BJ (cell line): ENCODE results near the gene LAMA2. TPM values are rescaled to one million over a fixed set of nuclear protein-coding genes. Genes with fewer than 3 reads are reported as not detected.

ENCODE experiments used
- CTCF ChIA-PET: fragments of 350-600 bp; formaldehyde crosslinking; extraction: SDS; loops from one replicate; lab custom pipeline; 2021; ENCODE audit warnings: antibody characterized with exemption, inconsistent platforms; lab: Yijun Ruan, JAX
- POLR2A ChIA-PET: fragments of 300-600 bp; sonication (Branson Sonifier 250); formaldehyde crosslinking; extraction: SDS; loops from one replicate; lab custom pipeline; 2021; ENCODE audit warnings: antibody characterized with exemption; lab: Charles Lee
- DNase-seq: peaks from one replicate; pipeline ENCODE4 v3.0.0-alpha.2; 2011; ENCODE audit warnings: low read depth
- H3K27me3 ChIP-seq: 2 replicates; pipeline ENCODE4 v1.6.0; 2011; ENCODE audit warnings: low read length; ENCODE audit not compliant: control insufficient read depth, insufficient read depth
- H3K36me3 ChIP-seq: 2 replicates; pipeline ENCODE4 v1.5.1; 2011; ENCODE audit warnings: low read length; ENCODE audit not compliant: control insufficient read depth, insufficient read depth
- H3K4me3 ChIP-seq: 2 replicates; pipeline ENCODE4 v1.5.1; 2011; ENCODE audit warnings: low read depth, mild to moderate bottlenecking, control low read depth, low read length
- polyA plus RNA-seq: library from polyadenylated mRNA; depleted of rRNA; stranded (reverse); fragments of >200 nt; gene quantifications from 2 replicates; pipeline ENCODE4 v1.2.3, GENCODE V29; 2011
- TF ChIP-seq, protein P1 (sequence below): IDR thresholded peaks from 2 replicates; pipeline ENCODE4 v1.5.1; 2011; ENCODE audit warnings: low read depth, mild to moderate bottlenecking, control low read depth, inconsistent platforms, low read length, moderate library complexity; ENCODE audit not compliant: insufficient read depth

LAMA2 gene
- polyA plus RNA-seq, 1 experiment, result 50.0 TPM

DNA sequence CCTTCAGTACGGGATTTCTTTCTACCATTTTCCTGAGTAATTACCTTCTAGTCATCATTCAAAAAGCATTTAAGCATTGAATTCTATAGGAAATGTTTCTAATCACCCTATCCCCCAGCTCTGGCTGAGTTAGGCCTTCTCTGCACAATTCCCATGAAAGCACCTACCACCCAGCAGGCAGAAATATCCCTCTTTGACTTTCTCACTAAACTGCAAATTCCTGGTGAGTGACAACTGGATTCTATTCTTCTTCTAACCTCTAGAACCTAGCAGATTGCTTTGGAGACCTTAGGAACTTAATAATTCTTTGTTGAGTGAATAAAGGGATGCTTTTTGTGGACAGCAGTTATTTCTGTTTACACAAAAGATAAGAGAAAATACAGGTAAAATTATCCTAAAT lies 328.7 kb downstream of the LAMA2 start:
- TF ChIP-seq, protein P1, sequence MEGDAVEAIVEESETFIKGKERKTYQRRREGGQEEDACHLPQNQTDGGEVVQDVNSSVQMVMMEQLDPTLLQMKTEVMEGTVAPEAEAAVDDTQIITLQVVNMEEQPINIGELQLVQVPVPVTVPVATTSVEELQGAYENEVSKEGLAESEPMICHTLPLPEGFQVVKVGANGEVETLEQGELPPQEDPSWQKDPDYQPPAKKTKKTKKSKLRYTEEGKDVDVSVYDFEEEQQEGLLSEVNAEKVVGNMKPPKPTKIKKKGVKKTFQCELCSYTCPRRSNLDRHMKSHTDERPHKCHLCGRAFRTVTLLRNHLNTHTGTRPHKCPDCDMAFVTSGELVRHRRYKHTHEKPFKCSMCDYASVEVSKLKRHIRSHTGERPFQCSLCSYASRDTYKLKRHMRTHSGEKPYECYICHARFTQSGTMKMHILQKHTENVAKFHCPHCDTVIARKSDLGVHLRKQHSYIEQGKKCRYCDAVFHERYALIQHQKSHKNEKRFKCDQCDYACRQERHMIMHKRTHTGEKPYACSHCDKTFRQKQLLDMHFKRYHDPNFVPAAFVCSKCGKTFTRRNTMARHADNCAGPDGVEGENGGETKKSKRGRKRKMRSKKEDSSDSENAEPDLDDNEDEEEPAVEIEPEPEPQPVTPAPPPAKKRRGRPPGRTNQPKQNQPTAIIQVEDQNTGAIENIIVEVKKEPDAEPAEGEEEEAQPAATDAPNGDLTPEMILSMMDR, result no peak
- CTCF ChIA-PET, result interaction anchor here (0.5 kb wide), 1 partner anchor 136 kb away, joined by 3 read pairs; no protein-coding TSS in a partner anchor
- POLR2A ChIA-PET, result no interaction called here
- DNase-seq, result no peak
- H3K4me3 ChIP-seq, result no peak overlapping the region
- H3K27me3 ChIP-seq, result no peaks in the 10 kb centered on the region
- no peaks in the 10 kb centered on the region for H3K36me3 ChIP-seq

DNA sequence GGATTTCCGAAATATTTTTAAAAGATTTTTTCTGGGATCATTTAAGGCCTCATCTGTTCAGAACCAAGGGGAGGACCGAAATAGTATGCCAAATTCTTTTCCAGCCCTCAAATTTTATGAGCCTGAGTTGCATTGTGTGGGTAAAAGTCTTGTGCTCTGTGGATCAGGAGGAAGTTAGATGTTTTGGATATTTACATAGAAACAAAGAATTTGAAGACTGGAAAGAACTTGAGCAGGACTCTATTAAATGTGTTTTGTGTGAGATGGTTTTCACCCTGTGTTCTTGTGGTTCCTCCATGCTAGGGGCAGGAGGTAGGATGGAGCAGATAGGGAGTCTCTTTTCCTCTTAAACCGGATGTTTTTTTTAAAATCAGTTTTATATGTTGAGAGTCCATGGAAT lies 329.1 kb downstream of the LAMA2 start:
- H3K27me3 ChIP-seq, result no peaks in the 10 kb centered on the region
- H3K4me3 ChIP-seq, result no peak overlapping the region
- peak; percentile 91 for DNase-seq
- H3K36me3 ChIP-seq, result no peaks in the 10 kb centered on the region
- ChIA-PET CTCF (no interaction called here), POLR2A (interaction anchor here (0.6 kb wide), 1 partner anchor 15 kb away, joined by 6 read pairs; no protein-coding TSS in a partner anchor)
- TF ChIP-seq, protein P1, result no peak

GRCh38 chr6:129215246-129215645 lies 332.3 kb downstream of the LAMA2 start:
- DNase-seq, result no peak
- no peaks in the 10 kb centered on the region for H3K27me3 ChIP-seq
- no peaks in the 10 kb centered on the region for H3K36me3 ChIP-seq
- ChIA-PET CTCF (interaction anchor here (0.6 to 1.5 kb wide), 3 partner anchors 22 to 85 kb away, joined by 3 to 4 read pairs (median 3); no protein-coding TSS in a partner anchor), POLR2A (interaction anchor here (0.6 kb wide), 1 partner anchor 184 kb away, joined by 3 read pairs; no protein-coding TSS in a partner anchor)
- no peak overlapping the region for H3K4me3 ChIP-seq
- TF ChIP-seq, protein P1, result no peak

- Histone ChIP-seq H3K27me3 (no peaks in the 10 kb centered on the region), H3K36me3 (no peaks in the 10 kb centered on the region), H3K4me3 (no peak overlapping the region)
- ChIA-PET CTCF (interaction anchor here (0.6 to 1.3 kb wide), 2 partner anchors 31 to 86 kb away, joined by 3 to 4 read pairs; no protein-coding TSS in a partner anchor), POLR2A (no interaction called here)
- TF ChIP-seq, protein P1, result no peak
- DNase-seq, result no peak
Observed at GRCh38 chr6:129215916-129216520, 333.1 kb downstream of the LAMA2 start.

DNA sequence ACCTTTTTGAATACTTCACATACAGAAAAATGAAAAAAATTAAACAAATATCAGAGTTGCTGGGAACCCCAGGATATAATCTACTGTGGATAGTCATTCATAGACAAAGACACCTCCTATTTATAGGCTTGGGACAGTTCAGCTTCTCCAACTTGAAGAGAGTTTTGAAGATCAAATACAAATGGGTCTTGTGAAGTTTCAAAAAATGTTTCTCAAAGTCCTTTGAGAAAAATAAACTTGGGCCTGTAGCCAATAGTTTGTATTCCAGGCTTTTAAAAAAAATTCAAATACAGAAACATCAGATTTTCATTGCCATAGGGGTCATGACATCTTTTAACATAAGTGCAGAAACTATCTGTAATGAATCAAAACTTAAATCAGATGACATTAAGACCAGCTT lies 334.8 kb downstream of the LAMA2 start:
- ChIA-PET POLR2A (no interaction called here), CTCF (no interaction called here)
- no peak overlapping the region for H3K4me3 ChIP-seq
- H3K27me3 ChIP-seq, result no peaks in the 10 kb centered on the region
- TF ChIP-seq, protein P1, result no peak
- no peak for DNase-seq
- H3K36me3 ChIP-seq, result no peaks in the 10 kb centered on the region
